Heart right ventricle (tissue), 16 donors: ENCODE results near the gene S100G. TPM values are rescaled to one million over a fixed set of nuclear protein-coding genes. Genes with fewer than 3 reads are reported as not detected.

Experiments used
- ATAC-seq, 8 donors: fragments of 200-7000 bp; cut with Tn5 transposase; one replicate each; pipeline ENCODE4 v1.9.1; 2020; ENCODE audit warnings: mild to moderate bottlenecking in 8 of 8, moderate library complexity in 8 of 8, moderate number of reproducible peaks in 1 of 8
- DNase-seq, 2 donors: peaks; one replicate each; pipeline ENCODE4 v3.0.0-alpha.2; 2020
- H3K27ac ChIP-seq, 10 donors: fragments of 200-600 bp; sonication (generic) in 2 of 10; one replicate each; pipeline versions ENCODE4 v1.5.0 to v1.8.0; 2020 to 2022; ENCODE audit warnings: mild to moderate bottlenecking in 3 of 10
- H3K27me3 ChIP-seq, 7 donors: fragments of 200-600 bp; one replicate each; pipeline ENCODE4 v1.8.0; 2021 to 2022; ENCODE audit warnings: mild to moderate bottlenecking in 2 of 7
- H3K36me3 ChIP-seq, 9 donors: fragments of 200-600 bp; sonication (generic) in 1 of 9; one replicate each; pipeline versions ENCODE4 v1.5.0 to v1.8.0; 2020 to 2022; ENCODE audit warnings: mild to moderate bottlenecking in 2 of 9
- H3K4me1 ChIP-seq, 9 donors: fragments of 200-600 bp; sonication (generic) in 1 of 9; one replicate each; pipeline versions ENCODE4 v1.5.0 to v1.8.0; 2020 to 2022; ENCODE audit warnings: mild to moderate bottlenecking in 4 of 9
- H3K4me3 ChIP-seq, 10 donors: fragments of 200-600 bp; sonication (generic) in 2 of 10; one replicate each; pipeline versions ENCODE4 v1.5.0 to v1.8.0; 2020 to 2022; ENCODE audit warnings: mild to moderate bottlenecking in 7 of 10, moderate library complexity in 2 of 10
- H3K9me3 ChIP-seq, 11 donors: fragments of 200-600 bp in 10 of 11; sonication (generic) in 2 of 11; one replicate each; pipeline versions ENCODE4 v1.5.0 to v1.8.0; 2013 to 2022; ENCODE audit warnings: mild to moderate bottlenecking in 2 of 11, control low read depth in 1 of 11, moderate library complexity in 1 of 11
- WGBS, 2 donors: extraction: QIAGEN DNeasy Blood & Tissue Kit; methylation state at CpG; one replicate each; pipeline ENCODE4 v1.1.7; 2013; ENCODE audit warnings: inconsistent platforms in 1 of 2; 5-methylcytosine and 5-hydroxymethylcytosine counted together
- intact Hi-C, 10 donors: fragments of 100-400 bp; cut with DNase I; formaldehyde crosslinking; loops; one replicate each; pipeline versions ENCODE4 v1.11.1 to v1.14.2; 2022
- polyA plus RNA-seq, 2 donors: library from polyadenylated mRNA; stranded (reverse); fragments of 200-250 nt; gene quantifications; one replicate each; pipeline ENCODE4 v1.2.3, GENCODE V29; 2013
- total RNA-seq, 10 donors: library from RNA; stranded (reverse); fragmentation: NEBNext Ultra II Directional in 3 of 10; extraction: Animal tissue kit (Norgen Biotek cat#: 25700) in 3 of 10; gene quantifications; one replicate each; pipeline versions ENCODE4 v1.2.1 to v1.2.4, GENCODE V29; 2021 to 2023
- TF ChIP-seq, protein P1 (sequence below), 9 donors: fragments of 200-600 bp; sonication (generic) in 2 of 9; IDR thresholded peaks; one replicate each; pipeline versions ENCODE4 v1.5.0 to v1.8.0; 2021 to 2022; ENCODE audit warnings: antibody characterized with exemption in 9 of 9, mild to moderate bottlenecking in 5 of 9, moderate library complexity in 1 of 9
- donor health status: Arrhythmogenic right ventricular cardiomyopathy.
- donor health status: ischemic (EF 13 %, LVEDD 7.1; RV severe dilation, severe dysfunction).
- donor health status: healthy with polysubstance abuse.
- donor health status: DM: no; HTN: yes; CAD: no.
- donor health status: DM: no; HTN: no; CAD: no.
- donor health status: ischemic (EF 25% LVEDD 6.9; RV normal size, moderate dysfunction).
- donor health status: ischemic (EF 25% LVEDD 5.7; RV mildly dilated, moderate dysfunction).
- donor health status: healthy.
- donor health status: DM: yes; HTN: yes; CAD: no.
- donor health status: Ischemic cardiomyopathy.
- donor health status: ischemic (EF 35%, LVEDD 5.7; RV mildly dilated, moderate dysfunction).
- donor health status: nonischemic (EF 11% LVEDD 7.7; RV severe dilation, severe dysfunction).
- donor health status: DM: yes; HTN: yes; CAD: no.
- donor health status: PGD.
- donor health status: ischemic (EF 29% LVEDD 5.4; RV normal size, mild dysfunction).
- donor health status: nonischemic (EF 23%, LVEDD 6.1; RV moderate dilation, normal function).

Gene S100G
- total and polyA plus RNA-seq, 12 donors, result not detected

DNA sequence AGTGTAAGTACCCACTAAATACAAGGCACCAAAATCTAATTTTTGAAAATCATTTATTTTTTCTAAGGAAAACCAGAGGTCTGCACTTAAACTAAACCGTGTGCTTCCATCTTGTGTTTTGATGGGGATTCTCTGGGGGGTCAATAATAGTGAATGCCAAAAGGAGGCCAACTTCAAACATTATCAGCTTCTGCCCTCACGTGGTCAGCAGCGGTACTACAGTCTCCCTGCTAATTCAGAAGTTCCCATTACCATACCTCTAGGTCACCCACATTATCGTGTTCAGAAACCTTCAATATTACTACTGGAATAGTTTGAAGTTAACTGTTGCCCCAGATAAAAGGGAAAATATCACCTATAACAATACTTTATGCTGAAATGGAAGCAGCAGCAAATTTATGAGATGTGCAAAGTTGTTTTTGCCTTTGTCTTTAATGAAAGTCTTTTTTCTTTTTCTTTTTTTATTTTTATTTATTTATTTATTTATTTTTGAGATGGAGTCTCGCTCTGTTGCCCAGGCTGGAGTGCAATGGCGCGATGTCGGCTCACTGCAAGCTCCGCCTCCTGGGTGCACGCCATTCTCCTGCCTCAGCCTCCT is 45.2 kb downstream of the S100G start:
- WGBS, 2 donors, result 45 to 58% methylated on average over 10 of the region's 10 CpGs
- intact Hi-C loops, result loop anchor here in 1 of 10 donors (10.0 kb wide), 2 partner anchors 930 to 1010 kb away; no protein-coding TSS in a partner anchor

DNA sequence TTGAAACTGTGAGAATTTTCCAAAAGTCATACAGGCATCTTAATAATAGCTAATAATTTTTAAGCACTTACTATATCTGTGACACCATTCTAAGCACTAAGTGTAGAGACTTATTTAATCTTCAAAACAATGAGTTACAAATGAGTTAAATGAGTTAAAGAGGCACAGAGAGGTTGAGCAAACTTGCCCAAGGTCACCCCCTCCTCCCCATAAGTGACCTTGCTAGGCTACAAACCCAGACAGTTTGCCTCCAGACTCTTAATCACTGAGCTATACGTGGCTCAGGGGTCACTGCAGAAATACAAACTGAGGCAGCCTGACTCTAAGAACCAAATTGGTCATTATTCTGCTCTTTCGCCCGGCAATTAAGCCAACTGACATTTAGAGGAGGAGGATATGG is 47.0 kb downstream of the S100G start:
- Histone ChIP-seq H3K4me3 (no peak overlapping the region), H3K36me3 (peaks cover 0 to 57% (median 0%) of the 10 kb centered on the region in 9 donors), H3K27me3 (peaks cover 0 to 20% (median 0%) of the 10 kb centered on the region in 7 donors), H3K9me3 (no peaks in the 10 kb centered on the region), H3K27ac (no peak overlapping the region), H3K4me1 (no peaks in the 10 kb centered on the region)
- intact Hi-C loops, result loop anchor here in 1 of 10 donors (10.0 kb wide), 2 partner anchors 932 to 1012 kb away; no protein-coding TSS in a partner anchor
- TF ChIP-seq, protein P1, sequence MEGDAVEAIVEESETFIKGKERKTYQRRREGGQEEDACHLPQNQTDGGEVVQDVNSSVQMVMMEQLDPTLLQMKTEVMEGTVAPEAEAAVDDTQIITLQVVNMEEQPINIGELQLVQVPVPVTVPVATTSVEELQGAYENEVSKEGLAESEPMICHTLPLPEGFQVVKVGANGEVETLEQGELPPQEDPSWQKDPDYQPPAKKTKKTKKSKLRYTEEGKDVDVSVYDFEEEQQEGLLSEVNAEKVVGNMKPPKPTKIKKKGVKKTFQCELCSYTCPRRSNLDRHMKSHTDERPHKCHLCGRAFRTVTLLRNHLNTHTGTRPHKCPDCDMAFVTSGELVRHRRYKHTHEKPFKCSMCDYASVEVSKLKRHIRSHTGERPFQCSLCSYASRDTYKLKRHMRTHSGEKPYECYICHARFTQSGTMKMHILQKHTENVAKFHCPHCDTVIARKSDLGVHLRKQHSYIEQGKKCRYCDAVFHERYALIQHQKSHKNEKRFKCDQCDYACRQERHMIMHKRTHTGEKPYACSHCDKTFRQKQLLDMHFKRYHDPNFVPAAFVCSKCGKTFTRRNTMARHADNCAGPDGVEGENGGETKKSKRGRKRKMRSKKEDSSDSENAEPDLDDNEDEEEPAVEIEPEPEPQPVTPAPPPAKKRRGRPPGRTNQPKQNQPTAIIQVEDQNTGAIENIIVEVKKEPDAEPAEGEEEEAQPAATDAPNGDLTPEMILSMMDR (IDR thresholded peaks at IDR 0.05), result no peak
- 54 to 68% methylated on average over 3 of the region's 3 CpGs for WGBS, 2 donors
- ATAC-seq (no peak), DNase-seq (no peak)

More for the DNA sequence above, 45.2 kb downstream of the S100G start:
- Histone ChIP-seq H3K4me1 (no peaks in the 10 kb centered on the region), H3K27me3 (peaks cover 0 to 20% (median 0%) of the 10 kb centered on the region in 7 donors), H3K27ac (no peak overlapping the region), H3K4me3 (no peak overlapping the region), H3K36me3 (peaks cover 0 to 65% (median 0%) of the 10 kb centered on the region in 9 donors), H3K9me3 (no peaks in the 10 kb centered on the region)
- ATAC-seq (peak in 4 of 8 donors; percentile 28 to 66 (median 36)), DNase-seq (peak; percentile 27 to 28)
- TF ChIP-seq, protein P1 (IDR thresholded peaks at IDR 0.05), result peak; percentile 47 to 92 (median 74)

DNA sequence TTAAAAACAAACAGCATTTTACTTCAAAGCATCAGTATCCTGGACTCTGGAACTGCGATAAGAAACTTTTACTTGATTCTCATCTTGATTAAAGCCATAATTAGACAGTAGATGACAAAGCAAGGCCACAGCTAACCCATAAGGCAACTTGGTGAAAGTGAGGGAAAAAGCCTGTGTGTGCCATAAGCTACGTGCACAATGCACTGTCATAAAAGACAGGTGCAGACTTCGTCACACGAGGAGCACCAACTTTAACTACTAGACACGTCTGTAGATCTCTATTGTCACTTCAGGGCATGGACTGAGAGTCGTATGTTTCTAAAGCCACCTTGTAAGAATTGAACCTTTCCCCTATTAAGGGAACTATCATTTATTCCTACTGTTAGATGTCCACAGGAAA is 49.4 kb downstream of the S100G start:
- ATAC-seq, result no peak
- no peak overlapping the region for H3K4me3 ChIP-seq
- H3K4me1 ChIP-seq, result no peaks in the 10 kb centered on the region
- peaks cover 0 to 47% (median 0%) of the 10 kb centered on the region in 9 donors for H3K36me3 ChIP-seq
- DNase-seq, result no peak
- WGBS, 2 donors, result 91 to 94% methylated on average over 6 of the region's 6 CpGs
- no peaks in the 10 kb centered on the region for H3K9me3 ChIP-seq
- TF ChIP-seq, protein P1 (IDR thresholded peaks at IDR 0.05), result no peak
- intact Hi-C loops, result loop anchor here in 1 of 10 donors (10.0 kb wide), 2 partner anchors 935 to 1015 kb away; no protein-coding TSS in a partner anchor
- H3K27me3 ChIP-seq, result peaks cover 0 to 17% (median 0%) of the 10 kb centered on the region in 7 donors
- H3K27ac ChIP-seq, result no peak overlapping the region

DNA sequence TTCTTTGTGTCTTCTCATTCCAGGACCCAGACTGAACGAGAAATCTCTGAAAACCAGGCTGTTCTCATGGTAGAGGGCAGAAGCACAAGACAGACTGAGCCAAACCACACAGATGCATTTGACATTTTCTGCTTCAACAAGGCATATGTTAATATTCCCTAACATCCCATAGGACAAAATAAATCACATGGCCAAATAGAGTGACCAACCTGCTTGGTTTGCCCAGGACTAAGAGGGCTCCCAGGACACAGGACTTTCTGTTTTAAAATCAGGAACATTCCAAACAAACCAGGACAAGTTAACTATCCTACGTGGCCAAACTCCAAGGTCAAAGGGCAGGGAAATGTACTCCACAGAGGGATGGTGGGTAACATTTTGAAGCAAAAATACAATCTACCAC is 50.8 kb downstream of the S100G start:
- Histone ChIP-seq H3K4me3 (no peak overlapping the region), H3K36me3 (peaks cover 0 to 47% (median 0%) of the 10 kb centered on the region in 9 donors), H3K9me3 (no peaks in the 10 kb centered on the region), H3K27ac (no peak overlapping the region), H3K4me1 (no peaks in the 10 kb centered on the region), H3K27me3 (peaks cover 0 to 21% (median 0%) of the 10 kb centered on the region in 7 donors)
- DNase-seq, result no peak
- TF ChIP-seq, protein P1 (IDR thresholded peaks at IDR 0.05), result no peak
- 76 to 88% methylated on average over 2 of the region's 2 CpGs for WGBS, 2 donors
- intact Hi-C loops, result no loop called here
- no peak for ATAC-seq
